Measurements from ENCODE around the gene HEMGN.

Gene HEMGN

GRCh38 chr9:97941323-97941722 is 3.4 kb upstream of the HEMGN start:
- TF ChIP-seq CTCF (conservative IDR thresholded peaks at IDR 0.05; ENCODE audit: control insufficient read depth, insufficient read depth, low read depth, low read length) = no peak
- no peak overlapping the region for H3K4me3 ChIP-seq (ENCODE audit: control insufficient read depth, low read depth, low read length)
- DNase-seq (ENCODE audit: low read depth) = no peak

GRCh38 chr9:97940741-97941140 is 2.8 kb upstream of the HEMGN start:
- TF ChIP-seq CTCF (conservative IDR thresholded peaks at IDR 0.05; ENCODE audit: control insufficient read depth, insufficient read depth, low read depth, low read length) = no peak
- no peak for DNase-seq (ENCODE audit: low read depth)
- H3K4me3 ChIP-seq (ENCODE audit: control insufficient read depth, low read depth, low read length) = no peak overlapping the region

DNA sequence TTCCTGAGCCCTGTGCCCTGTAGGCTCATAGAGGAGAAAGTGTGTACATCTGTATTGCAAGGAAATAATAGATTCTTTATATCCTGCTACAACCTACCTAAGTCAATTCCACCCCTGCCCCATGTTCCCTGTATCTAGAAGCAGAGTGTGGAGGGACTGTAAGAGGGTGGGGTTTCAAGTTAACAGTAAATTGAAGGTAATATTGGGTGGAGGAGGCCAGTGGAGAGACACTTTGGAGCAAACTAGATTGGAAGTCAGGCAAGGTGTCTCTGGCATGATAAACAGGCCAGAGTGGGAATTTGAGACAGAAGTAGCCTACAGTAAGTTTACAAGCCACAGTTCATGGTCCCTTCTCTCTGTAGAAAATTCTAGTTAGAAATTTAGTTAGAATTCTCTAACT is 2.3 kb upstream of the HEMGN start:
- DNase-seq (ENCODE audit: low read depth) = no peak
- TF ChIP-seq CTCF (conservative IDR thresholded peaks at IDR 0.05; ENCODE audit: control insufficient read depth, insufficient read depth, low read depth, low read length) = no peak
- H3K4me3 ChIP-seq (ENCODE audit: control insufficient read depth, low read depth, low read length) = no peak overlapping the region

DNA sequence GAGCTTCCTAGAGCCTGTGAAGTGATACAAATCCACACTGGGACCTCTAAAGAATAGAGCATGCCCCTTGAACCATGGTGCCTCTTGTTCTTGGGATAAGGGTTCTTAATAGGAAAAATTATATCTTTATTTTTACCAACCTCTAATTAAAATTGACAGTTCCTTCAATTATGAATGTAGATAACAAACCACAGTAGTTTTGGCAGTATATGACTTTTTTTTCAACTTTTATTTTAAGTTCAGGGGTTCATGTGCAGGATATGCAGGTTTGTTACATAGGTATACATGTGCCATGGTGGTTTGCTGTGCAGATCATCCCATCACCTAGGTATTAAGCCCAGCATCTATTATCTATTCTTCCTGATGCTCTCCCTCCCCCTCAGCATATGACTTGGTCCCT is 974 bp downstream of the HEMGN start:
- DNase-seq (ENCODE audit: low read depth) = no peak
- no peak for TF ChIP-seq CTCF (conservative IDR thresholded peaks at IDR 0.05; ENCODE audit: control insufficient read depth, insufficient read depth, low read depth, low read length)
- H3K4me3 ChIP-seq (ENCODE audit: control insufficient read depth, low read depth, low read length) = no peak overlapping the region

GRCh38 chr9:97935276-97935675 is 2.7 kb downstream of the HEMGN start:
- TF ChIP-seq CTCF (conservative IDR thresholded peaks at IDR 0.05; ENCODE audit: control insufficient read depth, insufficient read depth, low read depth, low read length) = no peak
- no peak overlapping the region for H3K4me3 ChIP-seq (ENCODE audit: control insufficient read depth, low read depth, low read length)

GRCh38 chr9:97934321-97935115 is 3.5 kb downstream of the HEMGN start:
- TF ChIP-seq CTCF (conservative IDR thresholded peaks at IDR 0.05; ENCODE audit: control insufficient read depth, insufficient read depth, low read depth, low read length) = no peak
- H3K4me3 ChIP-seq (ENCODE audit: control insufficient read depth, low read depth, low read length) = no peak overlapping the region
- DNase-seq (ENCODE audit: low read depth) = no peak

More at GRCh38 chr9:97935276-97935675, 2.7 kb downstream of the HEMGN start:
- no peak for DNase-seq (ENCODE audit: low read depth)
